GM23338 (cell line): ENCODE results near the gene FLNB. TPM values are rescaled to one million over a fixed set of nuclear protein-coding genes. Genes with fewer than 3 reads are reported as not detected.

ENCODE experiments used
- ATAC-seq: fragments of 200-7000 bp; cut with Tn5 transposase; 3 replicates; pipeline ENCODE4 v1.9.1; 2020
- DNase-seq: peaks from one replicate; pipeline ENCODE4 v3.0.0-alpha.2; 2015; ENCODE audit warnings: low spot score
- H2AFZ ChIP-seq: fragments of 200-600 bp; sonication (generic); 2 replicates; pipeline ENCODE4 v1.8.0; 2016; ENCODE audit warnings: antibody characterized with exemption, mild to moderate bottlenecking, moderate library complexity
- H3F3A ChIP-seq: fragments of 200-600 bp; sonication (generic); replicated peaks from 2 replicates; pipeline ENCODE4 v1.8.0; 2017; ENCODE audit warnings: antibody characterized with exemption, mixed run types, low read depth
- H3K27ac ChIP-seq: fragments of 200-600 bp; sonication (generic); 2 replicates; pipeline ENCODE4 v1.6.1; 2016; ENCODE audit warnings: low read depth
- H3K27me3 ChIP-seq: fragments of 200-600 bp; sonication (generic); 2 replicates; pipeline ENCODE4 v1.8.0; 2016; ENCODE audit warnings: mild to moderate bottlenecking, mixed run types, moderate library complexity; ENCODE audit not compliant: insufficient read depth
- H3K36me3 ChIP-seq: fragments of 200-600 bp; sonication (generic); 2 replicates; pipeline ENCODE4 v1.8.0; 2016; ENCODE audit warnings: mild to moderate bottlenecking; ENCODE audit not compliant: insufficient read depth
- H3K4me1 ChIP-seq: fragments of 200-600 bp; sonication (generic); 2 replicates; pipeline ENCODE4 v1.8.0; 2016; ENCODE audit warnings: mild to moderate bottlenecking, moderate library complexity; ENCODE audit not compliant: insufficient read depth
- H3K4me2 ChIP-seq: fragments of 200-600 bp; sonication (generic); 2 replicates; pipeline ENCODE4 v1.7.1; 2017; ENCODE audit warnings: mixed run types
- H3K4me3 ChIP-seq: fragments of 200-600 bp; sonication (generic); 2 replicates; pipeline ENCODE4 v1.6.1; 2016; ENCODE audit warnings: mixed run types
- H3K79me2 ChIP-seq: fragments of 200-600 bp; sonication (generic); replicated peaks from 2 replicates; pipeline ENCODE4 v1.8.0; 2017; ENCODE audit warnings: mild to moderate bottlenecking; ENCODE audit not compliant: insufficient read depth
- H3K9me2 ChIP-seq: fragments of 200-600 bp; sonication (generic); 2 replicates; pipeline ENCODE4 v1.8.0; 2017; ENCODE audit not compliant: insufficient read depth
- H4K20me1 ChIP-seq: fragments of 200-600 bp; sonication (generic); replicated peaks from 2 replicates; pipeline ENCODE4 v1.8.0; 2017; ENCODE audit warnings: mild to moderate bottlenecking; ENCODE audit not compliant: insufficient read depth
- H3K27ac Mint-ChIP-seq: 2 replicates; pipeline ENCODE4 v1.8.0; 2020; ENCODE audit warnings: inconsistent platforms, mild to moderate bottlenecking, moderate library complexity, mixed read lengths
- H3K27me3 Mint-ChIP-seq: 3 replicates; pipeline ENCODE4 v1.8.0; 2022; ENCODE audit warnings: low read depth, mild to moderate bottlenecking, moderate library complexity, mixed read lengths, inconsistent platforms; ENCODE audit not compliant: insufficient read depth, poor library complexity
- H3K36me3 Mint-ChIP-seq: 3 replicates; pipeline ENCODE4 v1.8.0; 2021; ENCODE audit warnings: low read depth, mild to moderate bottlenecking, inconsistent platforms, moderate library complexity, mixed read lengths
- H3K4me1 Mint-ChIP-seq: 3 replicates; pipeline ENCODE4 v1.8.0; 2020; ENCODE audit warnings: mild to moderate bottlenecking, inconsistent platforms, mixed read lengths
- H3K4me3 Mint-ChIP-seq: 3 replicates; pipeline ENCODE4 v1.8.0; 2021; ENCODE audit warnings: moderate library complexity, mild to moderate bottlenecking, inconsistent platforms, mixed read lengths
- H3K9me3 Mint-ChIP-seq: 3 replicates; pipeline ENCODE4 v1.8.0; 2020; ENCODE audit warnings: moderate library complexity, mild to moderate bottlenecking, inconsistent platforms, mixed read lengths
- CTCF ChIP-seq, 2 experiments: fragments of 200-600 bp in 1 of 2; sonication (generic) in 1 of 2; conservative IDR thresholded peaks; 2 replicates each; pipeline versions ENCODE4 v1.5.1 to v1.6.1; 2016 to 2017; ENCODE audit warnings: antibody characterized with exemption in 2 of 2, low read depth in 2 of 2, mild to moderate bottlenecking in 2 of 2, moderate library complexity in 1 of 2
- NANOG ChIP-seq: IDR thresholded peaks from 2 replicates; pipeline ENCODE4 v1.6.1; 2016; ENCODE audit warnings: antibody characterized with exemption, borderline replicate concordance
- STAT1 ChIP-seq: IDR thresholded peaks from one replicate; pipeline ENCODE4 v1.6.1; 2016; ENCODE audit warnings: antibody characterized with exemption; ENCODE audit not compliant: unreplicated experiment
- ZNF114 ChIP-seq: fragments of 250-450 bp; sonication (Bioruptor Pico); IDR thresholded peaks from 2 replicates; pipeline ENCODE4 v1.5.0; 2020; ENCODE audit warnings: mild to moderate bottlenecking, moderate library complexity
- polyA plus RNA-seq: library from polyadenylated mRNA; unstranded; fragments of >200 nt; fragmentation: Nextera tagmentation; extraction: Ambion mirVana; gene quantifications from 2 replicates; pipeline ENCODE4 v1.2.1, GENCODE V29; 2016
- total RNA-seq: library from RNA; depleted of rRNA; stranded (reverse); fragments of >200 nt; shearing (Covaris generic); gene quantifications from 2 replicates; pipeline ENCODE4 v1.2.3, GENCODE V29; 2014
- TF ChIP-seq, protein P1 (sequence below): fragments of 250-450 bp; sonication (Bioruptor Pico); IDR thresholded peaks from 2 replicates; pipeline ENCODE4 v1.5.0; 2020; ENCODE audit warnings: mild to moderate bottlenecking, moderate library complexity
- TF ChIP-seq, protein P2 (sequence below): IDR thresholded peaks from one replicate; pipeline ENCODE4 v1.6.1; 2018; ENCODE audit warnings: antibody characterized with exemption; ENCODE audit not compliant: unreplicated experiment

Gene FLNB
- total and polyA plus RNA-seq, 2 experiments from 2014 or later: 39.7 to 179 TPM

DNA sequence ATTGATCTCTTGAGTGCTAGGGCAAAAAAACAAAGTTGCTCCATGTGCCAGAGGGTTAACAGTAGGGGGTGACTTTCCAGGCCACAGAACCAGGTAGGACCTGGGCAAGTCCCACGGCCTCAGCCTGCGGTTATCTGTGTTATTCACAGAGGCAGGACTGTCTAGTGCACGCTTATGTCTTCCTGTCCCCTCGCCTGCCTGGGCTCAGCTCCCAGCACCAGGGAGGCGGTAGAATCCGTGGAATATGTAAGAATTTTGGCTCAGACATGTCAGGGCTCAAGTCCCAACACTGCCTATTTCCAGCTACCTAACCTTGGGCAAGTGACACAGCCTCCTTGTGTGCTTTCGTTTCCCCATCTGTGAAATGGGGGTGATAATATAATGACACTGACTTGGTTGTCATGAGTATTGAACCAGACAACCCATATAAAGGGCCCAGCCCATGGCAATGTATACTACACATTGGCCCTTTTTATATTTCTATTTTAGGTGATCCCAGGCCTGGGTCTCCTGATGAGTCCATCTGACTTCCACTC is 44.3 kb upstream of the FLNB start (continued):
- TF ChIP-seq, protein P1, sequence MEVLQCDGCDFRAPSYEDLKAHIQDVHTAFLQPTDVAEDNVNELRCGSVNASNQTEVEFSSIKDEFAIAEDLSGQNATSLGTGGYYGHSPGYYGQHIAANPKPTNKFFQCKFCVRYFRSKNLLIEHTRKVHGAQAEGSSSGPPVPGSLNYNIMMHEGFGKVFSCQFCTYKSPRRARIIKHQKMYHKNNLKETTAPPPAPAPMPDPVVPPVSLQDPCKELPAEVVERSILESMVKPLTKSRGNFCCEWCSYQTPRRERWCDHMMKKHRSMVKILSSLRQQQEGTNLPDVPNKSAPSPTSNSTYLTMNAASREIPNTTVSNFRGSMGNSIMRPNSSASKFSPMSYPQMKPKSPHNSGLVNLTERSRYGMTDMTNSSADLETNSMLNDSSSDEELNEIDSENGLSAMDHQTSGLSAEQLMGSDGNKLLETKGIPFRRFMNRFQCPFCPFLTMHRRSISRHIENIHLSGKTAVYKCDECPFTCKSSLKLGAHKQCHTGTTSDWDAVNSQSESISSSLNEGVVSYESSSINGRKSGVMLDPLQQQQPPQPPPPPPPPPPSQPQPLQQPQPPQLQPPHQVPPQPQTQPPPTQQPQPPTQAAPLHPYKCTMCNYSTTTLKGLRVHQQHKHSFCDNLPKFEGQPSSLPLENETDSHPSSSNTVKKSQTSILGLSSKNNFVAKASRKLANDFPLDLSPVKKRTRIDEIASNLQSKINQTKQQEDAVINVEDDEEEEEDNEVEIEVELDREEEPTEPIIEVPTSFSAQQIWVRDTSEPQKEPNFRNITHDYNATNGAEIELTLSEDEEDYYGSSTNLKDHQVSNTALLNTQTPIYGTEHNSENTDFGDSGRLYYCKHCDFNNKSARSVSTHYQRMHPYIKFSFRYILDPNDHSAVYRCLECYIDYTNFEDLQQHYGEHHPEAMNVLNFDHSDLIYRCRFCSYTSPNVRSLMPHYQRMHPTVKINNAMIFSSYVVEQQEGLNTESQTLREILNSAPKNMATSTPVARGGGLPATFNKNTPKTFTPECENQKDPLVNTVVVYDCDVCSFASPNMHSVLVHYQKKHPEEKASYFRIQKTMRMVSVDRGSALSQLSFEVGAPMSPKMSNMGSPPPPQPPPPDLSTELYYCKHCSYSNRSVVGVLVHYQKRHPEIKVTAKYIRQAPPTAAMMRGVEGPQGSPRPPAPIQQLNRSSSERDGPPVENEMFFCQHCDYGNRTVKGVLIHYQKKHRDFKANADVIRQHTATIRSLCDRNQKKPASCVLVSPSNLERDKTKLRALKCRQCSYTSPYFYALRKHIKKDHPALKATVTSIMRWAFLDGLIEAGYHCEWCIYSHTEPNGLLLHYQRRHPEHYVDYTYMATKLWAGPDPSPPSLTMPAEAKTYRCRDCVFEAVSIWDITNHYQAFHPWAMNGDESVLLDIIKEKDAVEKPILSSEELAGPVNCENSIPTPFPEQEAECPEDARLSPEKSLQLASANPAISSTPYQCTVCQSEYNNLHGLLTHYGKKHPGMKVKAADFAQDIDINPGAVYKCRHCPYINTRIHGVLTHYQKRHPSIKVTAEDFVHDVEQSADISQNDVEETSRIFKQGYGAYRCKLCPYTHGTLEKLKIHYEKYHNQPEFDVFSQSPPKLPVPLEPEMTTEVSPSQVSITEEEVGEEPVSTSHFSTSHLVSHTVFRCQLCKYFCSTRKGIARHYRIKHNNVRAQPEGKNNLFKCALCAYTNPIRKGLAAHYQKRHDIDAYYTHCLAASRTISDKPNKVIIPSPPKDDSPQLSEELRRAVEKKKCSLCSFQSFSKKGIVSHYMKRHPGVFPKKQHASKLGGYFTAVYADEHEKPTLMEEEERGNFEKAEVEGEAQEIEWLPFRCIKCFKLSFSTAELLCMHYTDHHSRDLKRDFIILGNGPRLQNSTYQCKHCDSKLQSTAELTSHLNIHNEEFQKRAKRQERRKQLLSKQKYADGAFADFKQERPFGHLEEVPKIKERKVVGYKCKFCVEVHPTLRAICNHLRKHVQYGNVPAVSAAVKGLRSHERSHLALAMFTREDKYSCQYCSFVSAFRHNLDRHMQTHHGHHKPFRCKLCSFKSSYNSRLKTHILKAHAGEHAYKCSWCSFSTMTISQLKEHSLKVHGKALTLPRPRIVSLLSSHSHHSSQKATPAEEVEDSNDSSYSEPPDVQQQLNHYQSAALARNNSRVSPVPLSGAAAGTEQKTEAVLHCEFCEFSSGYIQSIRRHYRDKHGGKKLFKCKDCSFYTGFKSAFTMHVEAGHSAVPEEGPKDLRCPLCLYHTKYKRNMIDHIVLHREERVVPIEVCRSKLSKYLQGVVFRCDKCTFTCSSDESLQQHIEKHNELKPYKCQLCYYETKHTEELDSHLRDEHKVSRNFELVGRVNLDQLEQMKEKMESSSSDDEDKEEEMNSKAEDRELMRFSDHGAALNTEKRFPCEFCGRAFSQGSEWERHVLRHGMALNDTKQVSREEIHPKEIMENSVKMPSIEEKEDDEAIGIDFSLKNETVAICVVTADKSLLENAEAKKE (CRISPR knock-in tag): no peak
- TF ChIP-seq CTCF (conservative IDR thresholded peaks at IDR 0.05; ENCODE audit: low read depth in 2 of 2): no peak

GRCh38 chr3:57966829-57967228 is 41.4 kb upstream of the FLNB start:
- no peaks in the 10 kb centered on the region for H4K20me1 ChIP-seq
- ATAC-seq (no peak), DNase-seq (no peak)
- Mint-ChIP-seq H3K36me3 (no peaks in the 10 kb centered on the region), H3K4me1 (peaks cover 11% of the 10 kb centered on the region), H3K4me3 (no peak overlapping the region), H3K9me3 (no peaks in the 10 kb centered on the region), H3K27ac (no peak overlapping the region), H3K27me3 (peaks cover 8% of the 10 kb centered on the region)
- no peaks in the 10 kb centered on the region for H3K27me3 ChIP-seq
- no peak overlapping the region for H3K27ac ChIP-seq
- no peak overlapping the region for H2AFZ ChIP-seq
- H3F3A ChIP-seq: no peaks in the 10 kb centered on the region; the same call in 1 of the 2 replicates
- H3K4me1 ChIP-seq: 0 out of 2 replicates have a peak, but pooled peaks cover 6% of the 10 kb centered on the region
- no peaks in the 10 kb centered on the region for H3K36me3 ChIP-seq
- H3K9me2 ChIP-seq: no peaks in the 10 kb centered on the region
- no peak for TF ChIP-seq STAT1
- TF ChIP-seq, protein P2, sequence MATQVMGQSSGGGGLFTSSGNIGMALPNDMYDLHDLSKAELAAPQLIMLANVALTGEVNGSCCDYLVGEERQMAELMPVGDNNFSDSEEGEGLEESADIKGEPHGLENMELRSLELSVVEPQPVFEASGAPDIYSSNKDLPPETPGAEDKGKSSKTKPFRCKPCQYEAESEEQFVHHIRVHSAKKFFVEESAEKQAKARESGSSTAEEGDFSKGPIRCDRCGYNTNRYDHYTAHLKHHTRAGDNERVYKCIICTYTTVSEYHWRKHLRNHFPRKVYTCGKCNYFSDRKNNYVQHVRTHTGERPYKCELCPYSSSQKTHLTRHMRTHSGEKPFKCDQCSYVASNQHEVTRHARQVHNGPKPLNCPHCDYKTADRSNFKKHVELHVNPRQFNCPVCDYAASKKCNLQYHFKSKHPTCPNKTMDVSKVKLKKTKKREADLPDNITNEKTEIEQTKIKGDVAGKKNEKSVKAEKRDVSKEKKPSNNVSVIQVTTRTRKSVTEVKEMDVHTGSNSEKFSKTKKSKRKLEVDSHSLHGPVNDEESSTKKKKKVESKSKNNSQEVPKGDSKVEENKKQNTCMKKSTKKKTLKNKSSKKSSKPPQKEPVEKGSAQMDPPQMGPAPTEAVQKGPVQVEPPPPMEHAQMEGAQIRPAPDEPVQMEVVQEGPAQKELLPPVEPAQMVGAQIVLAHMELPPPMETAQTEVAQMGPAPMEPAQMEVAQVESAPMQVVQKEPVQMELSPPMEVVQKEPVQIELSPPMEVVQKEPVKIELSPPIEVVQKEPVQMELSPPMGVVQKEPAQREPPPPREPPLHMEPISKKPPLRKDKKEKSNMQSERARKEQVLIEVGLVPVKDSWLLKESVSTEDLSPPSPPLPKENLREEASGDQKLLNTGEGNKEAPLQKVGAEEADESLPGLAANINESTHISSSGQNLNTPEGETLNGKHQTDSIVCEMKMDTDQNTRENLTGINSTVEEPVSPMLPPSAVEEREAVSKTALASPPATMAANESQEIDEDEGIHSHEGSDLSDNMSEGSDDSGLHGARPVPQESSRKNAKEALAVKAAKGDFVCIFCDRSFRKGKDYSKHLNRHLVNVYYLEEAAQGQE: no peak
- TF ChIP-seq NANOG: no peak
- no peak for TF ChIP-seq ZNF114 (CRISPR knock-in tag)
- H3K79me2 ChIP-seq: no peaks in the 10 kb centered on the region
- no peak overlapping the region for H3K4me2 ChIP-seq
- H3K4me3 ChIP-seq: no peak overlapping the region
